Caco-2 (cell line): Measurements from ENCODE around the gene SIM1. TPM values are rescaled to one million over a fixed set of nuclear protein-coding genes. Genes with fewer than 3 reads are reported as not detected.

ENCODE experiments used
- BruUV-seq: library from RNA; stranded (reverse); fragments of 400-500 nt; replicated peaks from 2 replicates; lab custom pipeline; 2021; lab: Mats Ljungman, UMichigan
- CTCF ChIA-PET: fragments of 300-600 bp; sonication (Branson Sonifier 250); formaldehyde crosslinking; loops from one replicate; lab custom pipeline; 2022; ENCODE audit warnings: antibody characterized with exemption; lab: Charles Lee
- POLR2A ChIA-PET: fragments of 300-600 bp; sonication (Branson Sonifier 250); formaldehyde crosslinking; loops from one replicate; lab custom pipeline; 2022; ENCODE audit warnings: antibody characterized with exemption; lab: Charles Lee
- DNase-seq, 2 experiments: peaks; one replicate each; pipeline versions ENCODE4 v3.0.0 to v3.0.0-alpha.2; 2020 to 2022
- H3K27me3 ChIP-seq: replicated peaks from 2 replicates; pipeline ENCODE4 v1.6.0; 2011; ENCODE audit warnings: low read length; ENCODE audit not compliant: control insufficient read depth, insufficient read depth
- H3K36me3 ChIP-seq: 2 replicates; pipeline ENCODE4 v1.5.1; 2011; ENCODE audit warnings: low read length; ENCODE audit not compliant: control insufficient read depth, insufficient read depth
- H3K4me1 ChIP-seq: fragments of 250-450 bp; sonication (Bioruptor Pico); 2 replicates; pipeline ENCODE4 v1.5.1; 2020; ENCODE audit warnings: mild to moderate bottlenecking
- H3K4me3 ChIP-seq: 2 replicates; pipeline ENCODE4 v1.5.1; 2011; ENCODE audit warnings: low read depth, mild to moderate bottlenecking, control low read depth, low read length
- H3K9me3 ChIP-seq: fragments of 250-450 bp; sonication (Bioruptor Pico); 2 replicates; pipeline ENCODE4 v1.5.1; 2020; ENCODE audit warnings: mild to moderate bottlenecking, moderate library complexity
- H3K27ac Mint-ChIP-seq: one replicate; pipeline ENCODE4 v1.8.0; 2022; ENCODE audit warnings: mixed read lengths; ENCODE audit not compliant: unreplicated experiment
- H3K27me3 Mint-ChIP-seq: one replicate; pipeline ENCODE4 v1.8.0; 2022; ENCODE audit warnings: mixed read lengths; ENCODE audit not compliant: insufficient read depth, unreplicated experiment
- H3K36me3 Mint-ChIP-seq: one replicate; pipeline ENCODE4 v1.8.0; 2022; ENCODE audit warnings: mild to moderate bottlenecking, mixed read lengths; ENCODE audit not compliant: insufficient read depth, unreplicated experiment
- H3K4me1 Mint-ChIP-seq: one replicate; pipeline ENCODE4 v1.8.0; 2022; ENCODE audit warnings: low read depth, mixed read lengths; ENCODE audit not compliant: unreplicated experiment
- H3K4me3 Mint-ChIP-seq: one replicate; pipeline ENCODE4 v1.8.0; 2022; ENCODE audit warnings: mild to moderate bottlenecking, moderate library complexity, mixed read lengths; ENCODE audit not compliant: unreplicated experiment
- H3K9me3 Mint-ChIP-seq: one replicate; pipeline ENCODE4 v1.8.0; 2022; ENCODE audit warnings: mixed read lengths; ENCODE audit not compliant: unreplicated experiment
- CTCF ChIP-seq, 2 experiments: fragments of 200-600 bp in 1 of 2; IDR thresholded peaks; 1 replicate in 1 of 2; 2 replicates in 1 of 2; pipeline versions ENCODE4 v1.5.1 to v1.8.0; 2011 to 2022; ENCODE audit warnings: antibody characterized with exemption in 1 of 2, control low read depth in 1 of 2, inconsistent platforms in 1 of 2, low read depth in 1 of 2, low read length in 1 of 2, mild to moderate bottlenecking in 1 of 2, moderate library complexity in 1 of 2; ENCODE audit not compliant: insufficient read depth in 1 of 2, severe bottlenecking in 1 of 2, unreplicated experiment in 1 of 2
- intact Hi-C: fragments of 100-400 bp; cut with micrococcal nuclease; formaldehyde crosslinking; loops from one replicate; pipeline ENCODE4 v1.10.0; 2022; ENCODE audit not compliant: unreplicated experiment
- total RNA-seq: library from RNA; stranded (reverse); gene quantifications from 2 replicates; pipeline ENCODE4 v1.2.3, GENCODE V29; 2022

Gene SIM1
- total RNA-seq, 1 experiment from 2014 or later = not detected

DNA sequence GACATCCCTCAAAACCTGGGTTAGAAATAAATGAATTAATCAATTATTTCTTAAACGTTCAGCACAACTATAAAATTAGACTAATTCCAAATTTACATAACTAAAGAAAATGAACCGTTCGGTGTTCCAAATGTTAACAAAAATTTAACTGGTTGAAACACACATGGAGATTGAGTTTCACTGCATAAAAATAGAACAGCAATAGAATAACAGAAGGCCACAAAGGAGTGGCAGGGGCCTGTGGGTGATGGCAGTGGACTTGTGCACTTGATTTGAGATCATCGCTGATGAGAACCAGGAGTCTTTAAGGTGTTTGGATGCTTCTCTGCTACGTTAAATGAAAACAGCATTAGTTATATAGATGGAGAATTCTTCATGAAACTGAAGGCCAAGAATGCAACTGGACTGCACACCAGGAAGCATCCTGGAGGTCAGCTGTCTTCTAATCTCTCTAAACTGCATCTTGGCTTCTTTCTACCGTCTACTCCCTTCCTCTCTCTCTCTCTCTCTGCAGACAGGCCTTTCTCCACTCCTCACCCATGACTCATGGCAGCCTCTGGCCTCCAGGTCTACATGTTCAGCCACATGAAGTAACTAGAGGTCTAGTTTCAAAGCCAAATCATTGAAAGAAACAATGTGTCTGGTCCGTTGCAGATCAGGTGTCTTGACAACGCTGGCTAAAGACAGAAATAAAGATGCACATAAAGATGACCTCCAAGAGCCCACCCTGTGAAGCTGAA, 111.3 kb downstream of the SIM1 start:
- H3K27me3 Mint-ChIP-seq = peaks cover 2% of the 10 kb centered on the region

DNA sequence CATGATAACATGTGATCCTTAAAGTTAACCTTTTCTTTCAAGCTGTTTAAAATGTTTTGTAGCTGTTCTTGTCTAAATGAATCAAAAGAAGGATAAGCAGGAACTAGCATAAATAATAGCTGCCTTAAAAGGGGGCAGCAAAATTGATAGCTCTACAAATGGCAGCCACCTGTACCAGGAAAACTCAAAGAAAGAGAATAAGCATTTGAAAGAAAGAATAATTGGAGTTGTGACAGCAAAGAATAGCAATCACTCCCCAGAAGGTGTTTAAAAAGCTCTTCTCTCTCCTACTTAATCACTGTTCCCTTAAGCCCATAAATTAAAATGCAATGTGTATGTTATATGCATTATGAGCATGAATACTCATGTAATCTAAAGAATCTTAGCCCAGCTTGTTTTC, 114.6 kb downstream of the SIM1 start:
- no peak overlapping the region for H3K4me3 Mint-ChIP-seq
- TF ChIP-seq CTCF (IDR thresholded peaks at IDR 0.05; ENCODE audit: insufficient read depth in 1 of 2, low read depth in 1 of 2, low read length in 1 of 2, severe bottlenecking in 1 of 2, unreplicated experiment in 1 of 2) = no peak
- H3K36me3 ChIP-seq = no peaks in the 10 kb centered on the region
- no peaks in the 10 kb centered on the region for H3K36me3 Mint-ChIP-seq
- H3K4me1 ChIP-seq = no peaks in the 10 kb centered on the region
- no peak for DNase-seq
- intact Hi-C loops = no loop called here
- no peaks in the 10 kb centered on the region for H3K9me3 Mint-ChIP-seq
- H3K27me3 Mint-ChIP-seq = no peaks in the 10 kb centered on the region
- ChIA-PET POLR2A (interaction anchor here (0.6 kb wide), 1 partner anchor 214 kb away, joined by 3 read pairs; no protein-coding TSS in a partner anchor), CTCF (no interaction called here)
- no TSS peak for BruUV-seq
- H3K4me3 ChIP-seq = no peak overlapping the region
- H3K27me3 ChIP-seq = no peaks in the 10 kb centered on the region
- no peak overlapping the region for H3K27ac Mint-ChIP-seq
- peaks cover 7% of the 10 kb centered on the region for H3K4me1 Mint-ChIP-seq
- no peaks in the 10 kb centered on the region for H3K9me3 ChIP-seq

More for the DNA sequence above, 111.3 kb downstream of the SIM1 start:
- no TSS peak for BruUV-seq
- no peaks in the 10 kb centered on the region for H3K4me1 Mint-ChIP-seq
- TF ChIP-seq CTCF (IDR thresholded peaks at IDR 0.05; ENCODE audit: insufficient read depth in 1 of 2, low read depth in 1 of 2, low read length in 1 of 2, severe bottlenecking in 1 of 2, unreplicated experiment in 1 of 2) = no peak
- H3K4me3 Mint-ChIP-seq = no peak overlapping the region
- H3K9me3 Mint-ChIP-seq = no peaks in the 10 kb centered on the region
- no peaks in the 10 kb centered on the region for H3K27me3 ChIP-seq
- no peaks in the 10 kb centered on the region for H3K9me3 ChIP-seq
- H3K36me3 ChIP-seq = no peaks in the 10 kb centered on the region
- H3K4me1 ChIP-seq = no peaks in the 10 kb centered on the region
- no peaks in the 10 kb centered on the region for H3K36me3 Mint-ChIP-seq
- no peak overlapping the region for H3K27ac Mint-ChIP-seq
- CTCF ChIA-PET = no interaction called here
- no peak overlapping the region for H3K4me3 ChIP-seq
- POLR2A ChIA-PET = no interaction called here
- intact Hi-C loops = no loop called here
- no peak for DNase-seq

GRCh38 chr6:100349366-100349765, 115.4 kb downstream of the SIM1 start:
- Histone ChIP-seq H3K4me1 (no peaks in the 10 kb centered on the region), H3K9me3 (no peaks in the 10 kb centered on the region), H3K27me3 (no peaks in the 10 kb centered on the region), H3K36me3 (no peaks in the 10 kb centered on the region), H3K4me3 (no peak overlapping the region)
- intact Hi-C loops = no loop called here
- Mint-ChIP-seq H3K9me3 (no peaks in the 10 kb centered on the region), H3K27me3 (no peaks in the 10 kb centered on the region), H3K4me3 (no peak overlapping the region), H3K27ac (no peak overlapping the region), H3K4me1 (peaks cover 7% of the 10 kb centered on the region), H3K36me3 (no peaks in the 10 kb centered on the region)
- ChIA-PET CTCF (no interaction called here), POLR2A (no interaction called here)
- DNase-seq = no peak
- no TSS peak for BruUV-seq
- no peak for TF ChIP-seq CTCF (IDR thresholded peaks at IDR 0.05; ENCODE audit: insufficient read depth in 1 of 2, low read depth in 1 of 2, low read length in 1 of 2, severe bottlenecking in 1 of 2, unreplicated experiment in 1 of 2)
